ENCODE results near the gene EML5.

DNA sequence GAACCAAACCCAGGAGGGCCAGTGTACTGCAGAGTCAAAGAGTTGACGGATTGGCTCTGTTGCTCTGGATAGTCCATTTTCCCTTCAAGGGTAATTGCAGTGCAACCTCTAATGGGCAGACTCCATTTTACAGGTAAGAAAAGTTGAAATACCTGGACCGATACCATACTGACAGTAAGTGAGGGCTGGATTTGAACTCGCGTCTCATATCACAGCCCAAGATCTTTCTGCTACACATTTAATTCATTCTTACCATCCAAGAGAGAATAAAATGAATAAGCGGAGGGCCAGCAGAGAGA is 230.3 kb downstream of the EML5 start:
- TF ChIP-seq EZH2phosphoT487 (conservative IDR thresholded peaks at IDR 0.05; ENCODE audit: low read length), result no peak
- no peak for TF ChIP-seq CTCF (IDR thresholded peaks at IDR 0.05; ENCODE audit: insufficient read depth, low read length, poor library complexity, severe bottlenecking)

Data from SU-DHL-6 (cell line).